Activated naive CD8-positive, alpha-beta T cell treated with anti-CD3 and anti-CD28 coated beads for 36 hours (primary cell): ENCODE measurements around the gene EGLN1. TPM values are rescaled to one million over a fixed set of nuclear protein-coding genes. Genes with fewer than 3 reads are reported as not detected.
A peak's percentile ranks its signal among the peaks of the same experiment; 100 is the strongest.
"Not testable (repeated sequence)": the region's sequence is repeated elsewhere in the genome, so short reads cannot be mapped to it uniquely, and the experiment has no call there.

ENCODE experiments used
- DNase-seq: peaks from one replicate; pipeline ENCODE4 v3.0.0; 2021
- H3K27ac Mint-ChIP-seq: one replicate; pipeline ENCODE4 v1.8.0; 2022; ENCODE audit warnings: mild to moderate bottlenecking, moderate library complexity, mixed read lengths
- H3K27me3 Mint-ChIP-seq: one replicate; pipeline ENCODE4 v1.8.0; 2022; ENCODE audit warnings: mild to moderate bottlenecking, mixed read lengths
- H3K36me3 Mint-ChIP-seq: one replicate; pipeline ENCODE4 v1.8.0; 2021; ENCODE audit warnings: mild to moderate bottlenecking, mixed read lengths
- H3K4me1 Mint-ChIP-seq: one replicate; pipeline ENCODE4 v1.8.0; 2021; ENCODE audit warnings: mixed read lengths
- H3K4me3 Mint-ChIP-seq: one replicate; pipeline ENCODE4 v1.8.0; 2022; ENCODE audit warnings: mild to moderate bottlenecking, moderate library complexity, mixed read lengths
- H3K9me3 Mint-ChIP-seq: one replicate; pipeline ENCODE4 v1.8.0; 2022; ENCODE audit warnings: mixed read lengths
- total RNA-seq, 2 experiments: library from RNA; stranded (reverse); gene quantifications; one replicate each; pipeline ENCODE4 v1.2.3, GENCODE V29; 2021

Gene EGLN1
- total RNA-seq: 10 to 100 TPM; 36.3 to 37.8 TPM

- peaks cover 25% of the 10 kb centered on the region for H3K36me3 Mint-ChIP-seq
- peak within 1 kb of the TSS; percentile 87 for H3K27ac Mint-ChIP-seq
- DNase-seq: peak; percentile 88
- peak within 1 kb of the TSS; percentile 88 for H3K4me3 Mint-ChIP-seq
- H3K4me1 Mint-ChIP-seq: peaks cover 28% of the 10 kb centered on the region
- no peaks in the 10 kb centered on the region for H3K27me3 Mint-ChIP-seq
- H3K9me3 Mint-ChIP-seq: no peaks in the 10 kb centered on the region
These were observed at the start of gene EGLN1 for GRCh38 chr1:231421971-231422797. Gene EGLN1, minus strand, starts transcription at chr1:231422287. Its CDS starts 399 bp downstream, at chr1:231421888.

DNA sequence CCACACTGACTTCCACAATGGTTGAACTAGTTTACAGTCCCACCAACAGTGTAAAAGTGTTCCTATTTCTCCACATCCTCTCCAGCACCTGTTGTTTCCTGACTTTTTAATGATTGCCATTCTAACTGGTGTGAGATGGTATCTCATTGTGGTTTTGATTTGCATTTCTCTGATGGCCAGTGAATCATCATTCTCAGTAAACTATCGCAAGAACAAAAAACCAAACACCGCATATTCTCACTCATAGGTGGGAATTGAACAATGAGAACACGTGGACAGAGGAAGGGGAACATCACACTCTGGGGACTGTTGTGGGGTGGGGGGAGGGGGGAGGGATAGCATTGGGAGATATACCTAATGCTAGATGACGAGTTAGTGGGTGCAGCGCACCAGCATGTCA lies 49.4 kb upstream of the EGLN1 start:
- H3K9me3 Mint-ChIP-seq, H3K4me3 Mint-ChIP-seq, DNase-seq, H3K36me3 Mint-ChIP-seq, H3K27ac Mint-ChIP-seq, H3K4me1 Mint-ChIP-seq: not testable (repeated sequence)
- H3K27me3 Mint-ChIP-seq: peaks cover 49% of the 10 kb centered on the region

DNA sequence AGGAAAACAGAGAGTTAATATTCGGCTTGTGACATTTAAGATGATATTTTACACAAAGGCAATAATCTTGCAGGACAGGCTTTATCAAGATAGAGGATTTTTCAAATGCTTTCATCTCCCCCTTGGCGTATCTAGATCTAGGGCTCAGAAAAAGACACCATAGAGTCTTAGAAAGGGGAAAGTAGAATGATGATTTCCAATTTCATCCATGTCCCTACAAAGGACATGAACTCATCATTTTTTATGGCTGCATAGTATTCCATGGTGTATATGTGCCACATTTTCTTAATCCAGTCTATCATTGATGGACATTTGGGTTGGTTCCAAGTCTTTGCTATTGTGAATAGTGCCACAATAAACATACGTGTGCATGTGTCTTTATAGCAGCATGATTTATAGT lies 48.9 kb upstream of the EGLN1 start:
- not testable (repeated sequence) for H3K9me3 Mint-ChIP-seq, H3K36me3 Mint-ChIP-seq, H3K4me1 Mint-ChIP-seq, H3K4me3 Mint-ChIP-seq, H3K27ac Mint-ChIP-seq, DNase-seq
- peaks cover 50% of the 10 kb centered on the region for H3K27me3 Mint-ChIP-seq

GRCh38 chr1:231467986-231468385 lies 45.9 kb upstream of the EGLN1 start:
- Mint-ChIP-seq H3K27me3 (peaks cover 50% of the 10 kb centered on the region), H3K9me3 (peaks cover 28% of the 10 kb centered on the region), H3K4me1 (peaks cover 16% of the 10 kb centered on the region), H3K36me3 (peaks cover 10% of the 10 kb centered on the region), H3K27ac (no peak overlapping the region), H3K4me3 (no peak overlapping the region)
- no peak for DNase-seq

GRCh38 chr1:231465051-231465450 lies 43.0 kb upstream of the EGLN1 start:
- Mint-ChIP-seq H3K4me1 (peaks cover 22% of the 10 kb centered on the region), H3K9me3 (peaks cover 35% of the 10 kb centered on the region), H3K4me3 (no peak overlapping the region), H3K27me3 (peaks cover 74% of the 10 kb centered on the region), H3K27ac (no peak overlapping the region), H3K36me3 (peaks cover 8% of the 10 kb centered on the region)
- DNase-seq: no peak

DNA sequence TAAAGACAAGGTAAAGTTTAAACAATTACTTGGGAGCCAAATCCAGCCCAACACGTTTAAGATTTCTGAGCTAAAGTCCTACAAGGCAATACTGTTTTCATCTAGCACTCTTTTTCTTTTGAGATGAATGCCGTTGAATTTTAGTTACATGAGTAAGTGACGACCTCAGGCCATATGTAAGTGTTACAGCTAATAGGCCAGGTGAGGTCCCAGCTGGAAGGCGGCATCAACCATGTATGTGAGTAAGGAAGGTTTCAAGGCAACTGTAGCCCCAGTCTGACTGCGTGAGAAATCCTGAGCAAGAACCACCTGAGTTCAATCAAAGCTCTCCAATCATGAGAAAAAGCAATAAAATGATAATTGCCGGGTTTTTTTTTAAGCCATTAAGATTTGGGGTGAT lies 41.5 kb upstream of the EGLN1 start:
- H3K27ac Mint-ChIP-seq: no peak overlapping the region
- no peak overlapping the region for H3K4me3 Mint-ChIP-seq
- H3K27me3 Mint-ChIP-seq: peaks cover 84% of the 10 kb centered on the region
- peaks cover 35% of the 10 kb centered on the region for H3K9me3 Mint-ChIP-seq
- H3K36me3 Mint-ChIP-seq: peaks cover 8% of the 10 kb centered on the region
- H3K4me1 Mint-ChIP-seq: peaks cover 24% of the 10 kb centered on the region
- DNase-seq: no peak

DNA sequence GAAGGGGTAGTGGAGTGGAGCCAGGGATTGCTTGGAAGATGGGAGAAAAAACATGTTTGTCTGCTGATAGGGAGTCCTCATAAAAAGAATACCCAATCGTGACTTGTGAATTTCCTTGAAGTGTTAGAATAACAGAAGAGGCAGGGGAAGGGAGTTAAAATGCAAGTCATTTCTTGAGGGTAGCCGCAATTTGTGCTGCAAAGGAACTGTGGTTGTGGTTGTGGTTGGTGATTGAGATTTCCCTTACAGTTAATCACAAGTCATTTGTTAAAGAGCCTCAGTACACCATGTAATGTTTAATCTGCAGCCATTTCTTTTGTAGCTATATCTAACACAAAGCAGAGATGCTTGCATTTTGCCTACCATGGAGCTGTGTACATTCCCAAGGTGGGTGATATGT lies 38.5 kb upstream of the EGLN1 start:
- H3K36me3 Mint-ChIP-seq: peaks cover 11% of the 10 kb centered on the region
- H3K4me3 Mint-ChIP-seq: no peak overlapping the region
- H3K27me3 Mint-ChIP-seq: peaks cover 86% of the 10 kb centered on the region
- H3K27ac Mint-ChIP-seq: peak overlapping the region; percentile 26
- H3K9me3 Mint-ChIP-seq: peaks cover 34% of the 10 kb centered on the region
- peaks cover 22% of the 10 kb centered on the region for H3K4me1 Mint-ChIP-seq
- peak; percentile 58 for DNase-seq

DNA sequence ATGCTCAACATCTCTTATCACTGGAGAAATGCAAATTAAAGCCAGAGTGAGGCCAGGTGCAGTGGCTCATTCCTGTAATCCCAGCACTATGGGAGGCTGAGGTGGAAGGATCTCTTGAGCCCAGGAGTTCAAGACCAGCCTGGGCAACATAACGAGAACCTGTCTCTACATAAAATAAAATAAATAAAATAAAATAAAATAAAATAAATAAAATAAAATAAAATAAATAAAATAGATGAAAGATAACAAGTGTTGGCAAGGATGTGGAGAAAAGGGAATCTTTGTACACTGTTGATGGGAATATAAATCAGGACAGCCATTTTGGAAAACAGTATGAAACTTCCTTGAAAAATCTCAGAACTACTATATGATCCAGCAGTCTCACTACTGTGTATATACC lies 37.4 kb upstream of the EGLN1 start:
- not testable (repeated sequence) for DNase-seq, H3K27ac Mint-ChIP-seq, H3K4me3 Mint-ChIP-seq
- Mint-ChIP-seq H3K27me3 (peaks cover 88% of the 10 kb centered on the region), H3K36me3 (peaks cover 10% of the 10 kb centered on the region), H3K4me1 (peaks cover 12% of the 10 kb centered on the region), H3K9me3 (peaks cover 27% of the 10 kb centered on the region)

GRCh38 chr1:231457956-231458355 lies 35.9 kb upstream of the EGLN1 start:
- peaks cover 81% of the 10 kb centered on the region for H3K27me3 Mint-ChIP-seq
- H3K4me1 Mint-ChIP-seq, H3K36me3 Mint-ChIP-seq, DNase-seq, H3K4me3 Mint-ChIP-seq, H3K27ac Mint-ChIP-seq: not testable (repeated sequence)
- peaks cover 19% of the 10 kb centered on the region for H3K9me3 Mint-ChIP-seq

GRCh38 chr1:231454133-231454532 lies 32.0 kb upstream of the EGLN1 start:
- not testable (repeated sequence) for H3K4me1 Mint-ChIP-seq, H3K36me3 Mint-ChIP-seq, H3K27ac Mint-ChIP-seq, DNase-seq, H3K4me3 Mint-ChIP-seq
- peaks cover 11% of the 10 kb centered on the region for H3K9me3 Mint-ChIP-seq
- H3K27me3 Mint-ChIP-seq: peaks cover 78% of the 10 kb centered on the region

DNA sequence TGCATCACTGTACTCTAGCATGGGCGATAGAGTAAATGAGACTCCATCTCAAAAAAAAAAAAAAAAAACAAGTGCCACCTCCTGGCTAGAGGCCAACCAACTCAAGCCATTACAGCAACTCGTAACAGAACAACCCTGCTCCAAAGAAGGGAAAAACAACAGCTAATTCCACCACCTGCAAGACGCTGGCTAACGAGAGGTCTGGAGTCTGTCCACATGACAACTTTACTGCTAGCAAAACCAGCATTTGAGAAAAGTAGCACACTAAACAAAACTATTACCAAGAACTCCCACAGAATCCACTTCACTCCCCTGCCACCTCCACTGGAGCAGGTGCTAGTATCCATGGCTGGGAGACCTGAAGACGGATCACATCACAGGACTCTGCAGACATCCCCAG lies 24.1 kb upstream of the EGLN1 start:
- Mint-ChIP-seq H3K9me3 (peaks cover 8% of the 10 kb centered on the region), H3K27me3 (peaks cover 72% of the 10 kb centered on the region)

DNA sequence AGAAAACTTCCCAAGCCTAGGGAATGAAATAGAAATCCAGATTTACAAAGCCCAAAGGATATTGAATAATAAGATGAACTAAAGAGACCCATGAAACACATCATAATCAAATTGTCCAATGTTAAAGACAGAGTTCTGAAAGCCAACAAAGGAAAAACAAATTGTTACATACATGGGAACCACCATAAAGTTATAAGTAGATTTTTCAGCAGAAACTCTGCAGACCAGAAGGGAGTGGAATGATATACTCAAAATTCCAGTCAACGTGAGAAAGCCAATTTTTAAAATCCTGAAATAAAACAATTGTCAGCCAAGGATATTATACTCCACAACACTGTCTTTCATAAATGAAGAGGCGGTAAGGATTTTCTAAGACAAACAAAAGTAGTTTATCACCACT lies 22.0 kb upstream of the EGLN1 start:
- Mint-ChIP-seq H3K9me3 (peaks cover 8% of the 10 kb centered on the region), H3K27me3 (peaks cover 62% of the 10 kb centered on the region), H3K4me1 (no peaks in the 10 kb centered on the region)

More for the DNA sequence above, 24.1 kb upstream of the EGLN1 start:
- peaks cover 3% of the 10 kb centered on the region for H3K36me3 Mint-ChIP-seq
- no peak overlapping the region for H3K4me3 Mint-ChIP-seq
- H3K27ac Mint-ChIP-seq: no peak overlapping the region
- DNase-seq: no peak
- H3K4me1 Mint-ChIP-seq: no peaks in the 10 kb centered on the region

GRCh38 chr1:231443363-231443762 lies 21.3 kb upstream of the EGLN1 start:
- H3K4me3 Mint-ChIP-seq: no peak overlapping the region
- H3K27ac Mint-ChIP-seq: no peak overlapping the region
- no peak for DNase-seq
- peaks cover 3% of the 10 kb centered on the region for H3K36me3 Mint-ChIP-seq
- no peaks in the 10 kb centered on the region for H3K4me1 Mint-ChIP-seq
- H3K9me3 Mint-ChIP-seq: peaks cover 8% of the 10 kb centered on the region
- peaks cover 55% of the 10 kb centered on the region for H3K27me3 Mint-ChIP-seq

More for the DNA sequence above, 22.0 kb upstream of the EGLN1 start:
- no peak for DNase-seq
- Mint-ChIP-seq H3K36me3 (peaks cover 3% of the 10 kb centered on the region), H3K4me3 (no peak overlapping the region), H3K27ac (no peak overlapping the region)

DNA sequence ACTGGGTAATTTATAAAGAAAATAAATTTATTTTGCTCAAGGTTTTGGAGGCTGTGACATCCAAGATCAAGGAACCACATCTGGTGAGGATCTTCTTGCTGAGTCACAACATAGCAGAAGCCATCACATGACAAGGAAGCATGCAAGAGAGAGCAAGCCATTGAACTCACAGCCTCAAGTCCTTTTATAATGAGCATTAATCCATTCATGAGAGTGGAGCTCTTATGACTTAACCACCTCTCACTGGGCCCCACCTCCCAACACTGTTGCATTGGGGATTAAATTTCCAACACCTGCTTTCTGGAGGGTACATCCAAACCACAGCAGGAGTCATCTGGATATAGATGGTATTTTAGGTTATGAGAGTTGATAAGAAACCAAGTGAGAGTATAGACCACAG lies 20.6 kb upstream of the EGLN1 start:
- Mint-ChIP-seq H3K27ac (no peak overlapping the region), H3K9me3 (peaks cover 8% of the 10 kb centered on the region), H3K4me1 (no peaks in the 10 kb centered on the region)

DNA sequence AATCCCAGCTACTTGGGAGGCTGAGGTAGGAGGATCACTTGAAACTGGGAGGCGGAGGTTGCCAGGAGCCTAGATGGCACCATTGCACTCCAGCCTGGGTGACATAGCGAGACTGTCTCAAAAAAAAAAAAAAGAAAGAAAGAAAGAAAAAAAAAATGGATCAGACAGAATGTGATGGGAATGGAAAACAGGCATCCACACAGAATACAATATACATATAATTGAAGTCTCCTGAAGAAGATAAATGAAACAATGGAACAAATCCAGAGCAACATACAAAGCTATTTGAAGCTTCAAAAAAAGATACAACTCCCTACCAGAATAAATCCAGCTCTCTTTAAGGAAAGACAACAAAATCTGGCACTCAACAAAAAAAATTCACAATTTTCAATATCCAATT lies 10.9 kb upstream of the EGLN1 start:
- H3K4me3 Mint-ChIP-seq: no peak overlapping the region
- no peaks in the 10 kb centered on the region for H3K9me3 Mint-ChIP-seq
- H3K27me3 Mint-ChIP-seq: peaks cover 31% of the 10 kb centered on the region
- no peak overlapping the region for H3K27ac Mint-ChIP-seq
- no peaks in the 10 kb centered on the region for H3K36me3 Mint-ChIP-seq
- no peak for DNase-seq
- no peaks in the 10 kb centered on the region for H3K4me1 Mint-ChIP-seq

More for the DNA sequence above, 20.6 kb upstream of the EGLN1 start:
- no peak overlapping the region for H3K4me3 Mint-ChIP-seq
- H3K27me3 Mint-ChIP-seq: peaks cover 55% of the 10 kb centered on the region
- no peak for DNase-seq
- H3K36me3 Mint-ChIP-seq: peaks cover 3% of the 10 kb centered on the region
